Lower leg skin (tissue), 4 donors: ENCODE measurements around the gene MIF4GD. TPM values are rescaled to one million over a fixed set of nuclear protein-coding genes. Genes with fewer than 3 reads are reported as not detected.
"Not testable (repeated sequence)": the region's sequence is repeated elsewhere in the genome, so short reads cannot be mapped to it uniquely, and the experiment has no call there.

Source experiments
- DNase-seq, 2 donors: peaks; one replicate each; pipeline ENCODE4 v3.0.0-alpha.2; 2019; ENCODE audit warnings: low spot score in 2 of 2
- H3K4me3 ChIP-seq: fragments of 200-600 bp; sonication (generic); 2 replicates; pipeline ENCODE4 v1.5.1; 2017; ENCODE audit warnings: mild to moderate bottlenecking, low read depth; ENCODE audit not compliant: poor library complexity, severe bottlenecking
- CTCF ChIP-seq, 3 donors: fragments of 450-650 bp; IDR thresholded peaks; one replicate each; pipeline ENCODE4 v1.5.1; 2016; ENCODE audit warnings: antibody characterized with exemption in 3 of 3, mild to moderate bottlenecking in 3 of 3, moderate library complexity in 2 of 3
- POLR2A ChIP-seq, 2 donors: fragments of 450-650 bp; IDR thresholded peaks; one replicate each; pipeline ENCODE4 v1.6.1; 2016 to 2017; ENCODE audit warnings: antibody characterized with exemption in 2 of 2, mild to moderate bottlenecking in 1 of 2, moderate library complexity in 1 of 2
- WGBS, 2 donors: methylation state at CpG; one replicate each; pipeline ENCODE4 v1.1.5; 2018; 5-methylcytosine and 5-hydroxymethylcytosine counted together
- intact Hi-C: fragments of 100-400 bp; cut with DNase I; formaldehyde crosslinking; loops from one replicate; pipeline ENCODE4 v1.15.0; 2023; ENCODE audit warnings: low total_unique reads
- total RNA-seq, 4 donors: library from RNA; depleted of rRNA; stranded (reverse); fragments of >200 nt; gene quantifications; one replicate each; pipeline ENCODE4 v1.1.0, GENCODE V29; 2016

The MIF4GD gene
- total RNA-seq, 4 donors from 2014 or later, result 22.6 to 41.8 (median 32.6) TPM

DNA sequence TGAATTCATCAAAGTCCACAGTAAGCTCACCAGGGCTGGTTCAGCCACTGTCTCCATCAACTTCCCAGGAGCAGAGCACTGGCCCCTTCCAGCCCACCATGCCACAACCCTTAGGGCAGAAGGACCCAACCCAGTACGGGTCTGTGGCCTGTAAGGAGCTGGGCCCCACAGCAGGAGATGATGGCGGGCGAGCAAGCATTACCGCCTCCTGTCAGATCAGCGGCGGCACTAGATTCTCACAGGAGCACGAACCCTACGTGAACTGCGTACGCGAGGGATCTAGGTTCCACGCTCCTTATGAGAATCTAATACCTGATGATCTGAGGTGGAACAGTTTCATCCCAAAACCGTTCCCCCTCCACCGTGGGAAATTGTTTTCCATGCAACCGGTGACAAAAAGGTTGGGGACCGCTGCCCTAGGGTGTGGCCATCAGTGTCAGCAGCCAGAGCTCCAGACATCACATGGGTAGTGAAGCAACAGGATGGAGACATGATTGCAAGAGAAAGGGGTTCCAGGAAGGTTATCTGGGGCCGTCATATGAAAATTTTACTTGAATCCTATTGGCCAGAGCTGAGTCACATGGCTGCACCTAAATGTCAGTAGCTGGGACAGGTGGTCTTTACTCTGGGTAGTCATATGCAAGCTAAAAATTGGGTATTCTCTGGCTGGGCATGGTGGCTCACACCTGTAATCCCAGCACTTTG is 30.6 kb upstream of the MIF4GD start:
- no peak for DNase-seq
- TF ChIP-seq POLR2A (IDR thresholded peaks at IDR 0.05) (no peak), CTCF (IDR thresholded peaks at IDR 0.05) (no peak)
- no peak overlapping the region for H3K4me3 ChIP-seq
- WGBS, 2 donors, result 87% methylated on average over 17 of the region's 17 CpGs
- intact Hi-C loops, result no loop called here

DNA sequence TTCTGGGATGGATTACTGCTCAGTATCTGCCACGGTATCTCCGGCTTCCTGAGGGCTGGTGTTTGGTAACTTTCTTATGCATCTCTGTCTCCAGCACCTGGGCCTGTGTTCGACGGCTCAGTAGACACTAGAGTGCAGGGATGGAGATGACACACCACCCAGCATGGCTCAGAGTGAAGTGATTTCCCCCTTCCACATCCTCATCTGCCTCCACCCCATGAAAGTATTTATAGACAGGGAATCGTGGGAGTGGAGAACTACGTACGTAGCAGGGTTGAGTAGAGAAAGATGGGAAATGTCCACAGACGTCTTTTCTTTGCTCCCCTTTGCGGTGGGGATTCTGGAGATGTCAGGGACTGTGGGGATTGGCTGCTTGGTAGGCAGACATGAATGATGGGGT is 30.0 kb upstream of the MIF4GD start:
- intact Hi-C loops, result no loop called here
- TF ChIP-seq POLR2A (IDR thresholded peaks at IDR 0.05), result no peak
- TF ChIP-seq CTCF (IDR thresholded peaks at IDR 0.05), result no peak
- H3K4me3 ChIP-seq, result no peak overlapping the region
- DNase-seq, result no peak
- 82 to 84% methylated on average over 9 of the region's 9 CpGs for WGBS, 2 donors

- DNase-seq, result no peak
- 71 to 75% methylated on average over 7 of the region's 7 CpGs for WGBS, 2 donors
- intact Hi-C loops, result no loop called here
- H3K4me3 ChIP-seq, result no peak overlapping the region
- TF ChIP-seq POLR2A (IDR thresholded peaks at IDR 0.05) (no peak), CTCF (IDR thresholded peaks at IDR 0.05) (no peak)
Observed at GRCh38 chr17:75300280-75300679, 29.2 kb upstream of the MIF4GD start.

- no peak for TF ChIP-seq POLR2A (IDR thresholded peaks at IDR 0.05)
- TF ChIP-seq CTCF (IDR thresholded peaks at IDR 0.05), result no peak
- 76 to 80% methylated on average over 8 of the region's 8 CpGs for WGBS, 2 donors
Observed at GRCh38 chr17:75295201-75296158, 24.4 kb upstream of the MIF4GD start.

GRCh38 chr17:75292810-75293448 is 21.9 kb upstream of the MIF4GD start:
- H3K4me3 ChIP-seq, DNase-seq, intact Hi-C loops: not testable (repeated sequence)
- 63% methylated on average over 16 of the region's 16 CpGs for WGBS, 2 donors

More at GRCh38 chr17:75295201-75296158, 24.4 kb upstream of the MIF4GD start:
- no peak for DNase-seq
- intact Hi-C loops, result no loop called here
- no peak overlapping the region for H3K4me3 ChIP-seq
